Activated CD8-positive, alpha-beta T cell treated with anti-CD3 and anti-CD28 coated beads, Interleukin-2, amount 10 ng/mL, durations not matched to agents 7 days and 5 days (primary cell): ENCODE measurements around the gene ZMIZ1. TPM values are rescaled to one million over a fixed set of nuclear protein-coding genes. Genes with fewer than 3 reads are reported as not detected.

Experiments
- ATAC-seq: fragments of 150-1000 bp; cut with Tn5 transposase; one replicate; pipeline ENCODE4 v1.10.0; 2021; ENCODE audit warnings: moderate library complexity
- CTCF ChIA-PET: fragments of 350-600 bp; sonication (Branson Sonifier 250); formaldehyde crosslinking; loops from one replicate; lab custom pipeline; 2021; ENCODE audit warnings: antibody characterized with exemption; lab: Charles Lee
- POLR2A ChIA-PET: fragments of 350-600 bp; sonication (Branson Sonifier 250); formaldehyde crosslinking; loops from one replicate; lab custom pipeline; 2021; ENCODE audit warnings: antibody characterized with exemption; lab: Charles Lee
- DNase-seq: peaks from one replicate; pipeline ENCODE4 v3.0.0-alpha.2; 2020
- H3K27ac Mint-ChIP-seq: one replicate; pipeline ENCODE4 v1.8.0; 2021; ENCODE audit warnings: mild to moderate bottlenecking, mixed read lengths
- H3K27me3 Mint-ChIP-seq: one replicate; pipeline ENCODE4 v1.8.0; 2021; ENCODE audit warnings: low read depth, mixed read lengths
- H3K36me3 Mint-ChIP-seq: one replicate; pipeline ENCODE4 v1.8.0; 2021; ENCODE audit warnings: low read depth, mixed read lengths
- H3K4me1 Mint-ChIP-seq: one replicate; pipeline ENCODE4 v1.8.0; 2021; ENCODE audit warnings: low read depth, mixed read lengths
- H3K4me3 Mint-ChIP-seq: one replicate; pipeline ENCODE4 v1.8.0; 2021; ENCODE audit warnings: mild to moderate bottlenecking, mixed read lengths
- H3K9me3 Mint-ChIP-seq: one replicate; pipeline ENCODE4 v1.8.0; 2022; ENCODE audit warnings: mixed read lengths; ENCODE audit not compliant: insufficient read depth
- total RNA-seq, 2 experiments: library from RNA; stranded (reverse); gene quantifications; one replicate each; pipeline ENCODE4 v1.2.3, GENCODE V29; 2021

The ZMIZ1 gene
- total RNA-seq, 2 experiments from 2014 or later, result 39.9 to 40.6 TPM

DNA sequence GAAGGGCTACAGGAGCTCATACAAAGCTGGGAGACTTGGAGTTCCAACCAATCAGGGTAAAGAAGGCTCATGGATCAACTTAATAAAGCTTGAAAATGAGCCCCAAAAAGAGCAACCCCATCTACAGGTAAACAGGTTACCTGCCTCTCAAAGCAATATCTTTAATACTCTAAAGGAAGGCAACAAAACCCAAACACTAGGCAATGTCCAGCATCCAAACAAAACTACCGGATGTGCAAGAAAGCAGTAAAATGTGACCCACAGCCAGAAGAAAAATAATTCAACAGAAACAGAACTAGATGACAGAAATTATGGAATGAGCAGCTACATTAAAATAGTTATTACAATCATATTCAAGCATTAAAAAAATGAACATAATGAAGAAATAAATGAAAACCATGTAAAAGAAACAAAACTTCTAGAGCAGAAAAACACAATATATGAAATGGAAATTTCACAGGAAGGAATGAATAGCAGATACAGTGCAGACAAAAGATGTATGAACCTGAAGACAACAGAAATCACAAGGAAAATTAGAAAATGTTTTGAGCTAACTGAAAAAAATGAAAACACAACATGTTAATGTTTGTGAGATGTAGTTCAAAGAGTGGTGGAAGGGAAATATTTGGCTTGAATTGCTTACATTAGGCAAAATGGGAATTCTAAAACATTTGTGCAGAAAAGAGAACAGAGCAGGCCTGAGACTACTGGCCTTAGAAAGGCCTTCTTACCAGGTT, 30.5 kb upstream of the ZMIZ1 start:
- Mint-ChIP-seq H3K4me3 (no peak overlapping the region), H3K4me1 (peaks cover 2% of the 10 kb centered on the region), H3K36me3 (no peaks in the 10 kb centered on the region), H3K9me3 (no peaks in the 10 kb centered on the region), H3K27me3 (peaks cover 30% of the 10 kb centered on the region), H3K27ac (no peak overlapping the region)
- DNase-seq (no peak), ATAC-seq (no peak)
- CTCF ChIA-PET, result interaction anchor here (1.6 kb wide), 1 partner anchor 9 kb away, joined by 3 read pairs; no protein-coding TSS in a partner anchor
- POLR2A ChIA-PET, result interaction anchor here (1.4 kb wide), 1 partner anchor 11 kb away, joined by 3 read pairs; no protein-coding TSS in a partner anchor

- POLR2A ChIA-PET, result interaction anchor here (1.4 kb wide), 1 partner anchor 10 kb away, joined by 3 read pairs; no protein-coding TSS in a partner anchor
- CTCF ChIA-PET, result interaction anchor here (1.6 kb wide), 1 partner anchor 8 kb away, joined by 3 read pairs; no protein-coding TSS in a partner anchor
- no peak for DNase-seq
- ATAC-seq, result no peak
- peaks cover 2% of the 10 kb centered on the region for H3K4me1 Mint-ChIP-seq
- no peak overlapping the region for H3K4me3 Mint-ChIP-seq
- H3K36me3 Mint-ChIP-seq, result no peaks in the 10 kb centered on the region
- H3K27me3 Mint-ChIP-seq, result peaks cover 33% of the 10 kb centered on the region
- no peak overlapping the region for H3K27ac Mint-ChIP-seq
- no peaks in the 10 kb centered on the region for H3K9me3 Mint-ChIP-seq
These were observed 29.9 kb upstream of the ZMIZ1 start for GRCh38 chr10:79038841-79039201.

DNA sequence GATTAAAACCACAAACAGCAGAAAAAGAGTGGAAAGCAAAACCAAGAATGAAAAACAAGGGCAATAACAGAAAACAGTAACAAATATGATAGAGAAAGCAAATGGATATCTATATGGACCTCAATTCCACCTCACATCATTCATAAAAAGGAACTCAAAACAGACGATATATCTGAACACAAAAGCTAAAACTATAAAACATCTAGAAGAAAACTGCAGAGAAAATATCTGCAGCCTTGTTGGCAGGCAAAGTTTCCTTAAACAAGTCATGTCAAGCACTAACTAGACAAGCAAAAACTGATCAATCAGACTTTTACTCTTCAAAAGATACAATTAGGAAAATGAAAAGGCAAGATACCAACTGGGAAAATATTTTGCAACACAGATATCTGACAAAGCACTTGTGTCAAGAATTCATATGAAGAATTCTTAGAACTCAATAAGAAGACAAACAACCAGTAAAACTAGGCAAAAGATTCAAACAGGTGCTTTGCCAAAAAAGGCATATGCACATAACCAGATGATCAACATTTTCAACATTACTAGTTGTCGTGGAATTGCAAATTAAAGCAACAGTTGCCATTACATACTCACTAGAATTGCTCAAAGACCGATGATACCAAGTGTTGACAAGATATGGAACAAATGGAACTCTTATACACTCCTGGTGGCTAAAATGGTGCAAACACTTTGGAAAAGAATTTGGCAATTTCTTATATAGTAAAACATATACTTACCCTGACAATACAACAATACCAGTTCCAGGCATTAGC, 25.9 kb upstream of the ZMIZ1 start:
- Mint-ChIP-seq H3K27me3 (peaks cover 30% of the 10 kb centered on the region), H3K9me3 (no peaks in the 10 kb centered on the region), H3K4me1 (peaks cover 12% of the 10 kb centered on the region), H3K36me3 (no peaks in the 10 kb centered on the region), H3K27ac (no peak overlapping the region), H3K4me3 (no peak overlapping the region)
- DNase-seq, result no peak
- CTCF ChIA-PET, result no interaction called here
- POLR2A ChIA-PET, result no interaction called here
- no peak for ATAC-seq

DNA sequence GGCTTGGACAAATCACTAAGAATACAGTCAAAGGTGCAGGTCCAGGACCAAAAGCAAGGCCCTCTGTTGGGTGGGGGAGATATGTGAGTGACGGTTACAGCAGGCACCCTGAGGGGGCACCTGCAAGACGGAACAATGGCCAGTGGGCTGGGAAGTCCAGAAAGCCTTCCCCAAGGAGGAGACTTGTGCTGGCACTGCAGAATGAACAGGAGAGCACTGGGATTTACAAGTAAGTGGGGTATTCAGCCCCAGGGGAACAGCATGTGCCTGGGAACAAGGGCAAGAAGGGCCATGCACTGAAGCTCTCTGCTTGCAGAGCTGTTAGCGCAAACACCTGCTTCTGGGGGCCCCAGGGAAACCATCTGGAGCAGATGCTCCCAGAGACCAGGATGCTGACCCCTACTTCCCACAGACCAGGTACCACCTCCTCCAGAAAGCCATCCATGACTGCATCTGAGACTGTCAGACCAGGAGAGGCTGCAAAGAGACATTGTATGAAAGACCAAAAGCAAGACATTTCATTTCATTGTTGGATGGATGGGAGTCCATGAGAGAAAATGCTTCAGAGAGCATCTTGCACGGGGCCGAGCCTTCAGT, 24.6 kb upstream of the ZMIZ1 start:
- H3K27ac Mint-ChIP-seq, result no peak overlapping the region
- ATAC-seq (no peak), DNase-seq (no peak)
- H3K36me3 Mint-ChIP-seq, result no peaks in the 10 kb centered on the region
- POLR2A ChIA-PET, result no interaction called here
- no peak overlapping the region for H3K4me3 Mint-ChIP-seq
- no peaks in the 10 kb centered on the region for H3K9me3 Mint-ChIP-seq
- CTCF ChIA-PET, result no interaction called here
- peaks cover 28% of the 10 kb centered on the region for H3K27me3 Mint-ChIP-seq
- peaks cover 23% of the 10 kb centered on the region for H3K4me1 Mint-ChIP-seq

DNA sequence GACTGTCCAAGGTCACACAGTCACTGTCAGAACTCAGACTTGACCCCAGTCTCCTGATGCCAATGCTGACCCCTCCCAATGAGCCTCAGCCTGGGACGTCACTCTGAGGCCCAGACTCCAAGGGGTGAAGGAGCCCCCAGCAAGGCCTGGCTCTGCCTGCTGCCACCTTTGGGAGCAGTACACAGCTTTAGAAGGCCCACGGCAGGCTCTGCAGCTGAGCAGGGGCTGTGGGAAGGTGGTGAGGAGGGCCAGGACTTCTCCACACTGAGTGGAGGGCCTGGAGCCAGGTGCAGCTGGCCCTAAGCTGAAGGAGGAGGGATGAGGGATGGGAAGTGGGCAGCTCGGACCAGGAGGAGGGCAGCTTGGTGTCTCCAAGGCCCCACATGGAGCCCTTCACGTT, 23.9 kb upstream of the ZMIZ1 start:
- DNase-seq (no peak), ATAC-seq (no peak)
- Mint-ChIP-seq H3K9me3 (no peaks in the 10 kb centered on the region), H3K27me3 (peaks cover 28% of the 10 kb centered on the region), H3K36me3 (no peaks in the 10 kb centered on the region), H3K4me1 (peaks cover 30% of the 10 kb centered on the region), H3K27ac (no peak overlapping the region), H3K4me3 (no peak overlapping the region)
- CTCF ChIA-PET, result no interaction called here
- POLR2A ChIA-PET, result no interaction called here

DNA sequence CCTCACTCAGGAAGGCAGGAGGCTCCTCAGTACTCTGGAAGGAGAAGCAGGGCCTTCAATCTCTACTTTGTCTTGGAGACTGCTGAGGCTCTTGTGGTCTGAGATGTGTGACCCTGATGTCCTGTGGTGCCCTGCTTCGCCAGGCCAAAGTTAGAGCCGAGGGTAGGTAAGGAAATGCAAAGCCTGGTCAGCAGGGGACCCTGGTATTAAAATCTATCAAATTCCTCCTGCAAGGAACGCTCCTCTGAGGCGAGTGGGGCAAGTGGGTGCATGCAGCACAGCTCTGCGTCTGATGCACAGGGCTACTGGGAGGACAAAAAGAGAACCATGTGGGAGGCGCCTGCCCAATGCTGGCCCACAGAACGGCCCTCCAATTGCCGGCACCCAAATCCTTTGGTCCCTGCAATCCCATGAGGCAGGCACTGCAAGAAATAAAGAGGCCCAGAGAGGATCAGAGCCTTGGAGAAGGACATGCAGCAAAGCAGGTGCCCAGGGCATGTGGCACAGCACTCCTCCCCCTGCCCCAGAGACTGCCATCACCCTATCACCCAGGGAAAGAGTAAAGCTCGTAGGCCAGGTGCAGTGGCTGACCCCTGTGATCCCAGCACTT, 23.1 kb upstream of the ZMIZ1 start:
- Mint-ChIP-seq H3K9me3 (no peaks in the 10 kb centered on the region), H3K27me3 (peaks cover 25% of the 10 kb centered on the region), H3K36me3 (no peaks in the 10 kb centered on the region), H3K4me3 (no peak overlapping the region), H3K4me1 (peaks cover 36% of the 10 kb centered on the region), H3K27ac (peak overlapping the region; percentile 9)
- ChIA-PET CTCF (interaction anchor here (0.8 kb wide), 1 partner anchor 149 kb away, joined by 3 read pairs; no protein-coding TSS in a partner anchor), POLR2A (no interaction called here)
- no peak for DNase-seq
- ATAC-seq, result no peak

DNA sequence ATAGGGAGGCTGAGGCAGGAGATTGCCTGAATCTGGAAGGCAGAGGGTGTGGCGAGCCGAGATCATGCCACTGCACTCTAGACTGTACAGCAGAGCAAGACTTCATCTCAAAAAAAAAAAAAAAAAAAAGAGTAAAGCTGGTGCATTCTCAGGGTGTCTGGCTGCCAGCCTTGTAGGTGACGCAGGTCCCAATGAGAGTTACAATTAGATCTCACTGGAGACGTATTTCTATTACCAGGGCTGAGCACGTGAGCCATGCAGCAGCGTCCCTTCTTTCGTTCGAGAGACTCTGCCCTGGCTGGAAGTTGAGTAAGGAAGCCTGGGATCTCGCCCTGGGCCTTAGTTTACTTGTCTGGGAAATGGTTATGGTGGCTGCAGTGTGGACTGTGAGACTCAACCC, 22.4 kb upstream of the ZMIZ1 start:
- Mint-ChIP-seq H3K9me3 (no peaks in the 10 kb centered on the region), H3K36me3 (no peaks in the 10 kb centered on the region), H3K4me3 (no peak overlapping the region), H3K4me1 (peaks cover 40% of the 10 kb centered on the region), H3K27ac (no peak overlapping the region), H3K27me3 (peaks cover 19% of the 10 kb centered on the region)
- DNase-seq (no peak), ATAC-seq (no peak)
- ChIA-PET CTCF (interaction anchor here (0.9 kb wide), 1 partner anchor 8 kb away, joined by 3 read pairs; no protein-coding TSS in a partner anchor), POLR2A (no interaction called here)

GRCh38 chr10:79046741-79047583, 21.8 kb upstream of the ZMIZ1 start:
- peaks cover 40% of the 10 kb centered on the region for H3K4me1 Mint-ChIP-seq
- H3K27ac Mint-ChIP-seq, result peak overlapping the region; percentile 94
- DNase-seq (no peak), ATAC-seq (no peak)
- no peak overlapping the region for H3K4me3 Mint-ChIP-seq
- ChIA-PET POLR2A (interaction anchor here (0.7 to 0.8 kb wide), 3 partner anchors 12 to 148 kb away, joined by 3 read pairs; no protein-coding TSS in a partner anchor), CTCF (interaction anchor here (0.9 to 1.2 kb wide), 4 partner anchors 9 to 149 kb away, joined by 3 to 5 read pairs (median 4); no protein-coding TSS in a partner anchor)
- no peaks in the 10 kb centered on the region for H3K36me3 Mint-ChIP-seq
- H3K9me3 Mint-ChIP-seq, result no peaks in the 10 kb centered on the region
- peaks cover 12% of the 10 kb centered on the region for H3K27me3 Mint-ChIP-seq

GRCh38 chr10:79047584-79047874, 21.2 kb upstream of the ZMIZ1 start:
- no peaks in the 10 kb centered on the region for H3K9me3 Mint-ChIP-seq
- POLR2A ChIA-PET, result interaction anchor here (0.7 to 0.8 kb wide), 3 partner anchors 11 to 147 kb away, joined by 3 read pairs; no protein-coding TSS in a partner anchor
- DNase-seq (no peak), ATAC-seq (no peak)
- H3K4me1 Mint-ChIP-seq, result peaks cover 40% of the 10 kb centered on the region
- peaks cover 7% of the 10 kb centered on the region for H3K27me3 Mint-ChIP-seq
- no peak overlapping the region for H3K4me3 Mint-ChIP-seq
- H3K27ac Mint-ChIP-seq, result peak overlapping the region; percentile 94
- H3K36me3 Mint-ChIP-seq, result no peaks in the 10 kb centered on the region
- CTCF ChIA-PET, result interaction anchor here (0.9 to 1.2 kb wide), 4 partner anchors 9 to 149 kb away, joined by 3 to 5 read pairs (median 4); no protein-coding TSS in a partner anchor

DNA sequence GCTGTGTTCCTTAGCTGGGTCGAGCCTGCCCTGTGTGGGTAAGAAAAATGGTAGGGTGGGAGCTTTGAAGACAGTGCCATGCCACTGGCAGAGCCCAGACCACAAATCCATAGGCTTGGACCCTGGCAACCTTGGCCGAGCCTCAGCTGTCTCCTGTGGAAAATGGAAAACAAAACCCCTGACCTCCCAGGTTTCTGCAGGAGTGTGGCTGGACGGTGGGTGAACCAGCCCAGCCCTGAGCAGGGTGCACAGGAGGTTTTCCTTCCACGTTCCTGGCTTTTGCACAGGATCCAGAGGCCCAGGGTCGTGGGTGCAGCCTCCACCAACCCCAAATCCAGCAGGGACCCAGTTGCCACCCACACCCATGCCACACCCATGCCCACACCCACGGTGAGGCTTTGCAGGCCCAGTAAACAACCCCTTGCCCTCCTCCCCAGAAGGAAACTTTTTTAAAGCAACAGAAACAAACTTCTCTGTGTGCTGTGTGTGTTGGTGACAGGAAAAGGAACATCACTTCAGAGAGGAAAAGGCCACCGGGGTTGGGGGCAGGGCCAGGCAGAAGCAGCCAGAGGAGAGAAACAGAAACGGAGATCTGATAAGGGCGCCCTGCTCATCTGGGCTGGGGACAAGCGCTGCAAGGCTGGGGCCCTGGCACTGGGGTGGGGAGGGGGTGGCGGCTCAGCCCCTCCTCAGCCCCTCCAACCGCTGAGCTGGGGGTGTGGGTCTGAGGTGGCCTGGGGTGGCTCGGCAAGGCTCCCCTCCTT, 20.7 kb upstream of the ZMIZ1 start:
- POLR2A ChIA-PET, result interaction anchor here (0.5 to 1.1 kb wide), 4 partner anchors 9 to 73 kb away, joined by 3 read pairs; no protein-coding TSS in a partner anchor
- H3K4me1 Mint-ChIP-seq, result peaks cover 40% of the 10 kb centered on the region
- no peaks in the 10 kb centered on the region for H3K9me3 Mint-ChIP-seq
- H3K27me3 Mint-ChIP-seq, result peaks cover 4% of the 10 kb centered on the region
- DNase-seq, result peak; percentile 83
- ATAC-seq, result peak; percentile 89
- CTCF ChIA-PET, result interaction anchor here (1.0 to 1.2 kb wide), 3 partner anchors 13 to 148 kb away, joined by 3 to 5 read pairs (median 4); no protein-coding TSS in a partner anchor
- peak overlapping the region; percentile 94 for H3K27ac Mint-ChIP-seq
- H3K4me3 Mint-ChIP-seq, result peak overlapping the region; percentile 71
- no peaks in the 10 kb centered on the region for H3K36me3 Mint-ChIP-seq
